Activated effector memory CD4-positive, alpha-beta T cell treated with Interleukin-2 at 50 U/mL for 16 hours (primary cell): ENCODE measurements around the gene IL12A.

ENCODE experiments used
- DNase-seq: peaks from one replicate; pipeline ENCODE4 v3.0.0-alpha.2; 2020

Gene IL12A

GRCh38 chr3:160038862-160039562 lies 50.4 kb downstream of the IL12A start:
- no peak for DNase-seq

- no peak for DNase-seq
These were observed 51.5 kb downstream of the IL12A start for GRCh38 chr3:160040181-160040580.

- no peak for DNase-seq
These were observed 52.8 kb downstream of the IL12A start for GRCh38 chr3:160041465-160041864.

GRCh38 chr3:160044121-160044520 lies 55.5 kb downstream of the IL12A start:
- no peak for DNase-seq
